ENCODE data around the gene SLX1B.
"Not testable (repeated sequence)": the region's sequence is repeated elsewhere in the genome, so short reads cannot be mapped to it uniquely, and the experiment has no call there.

- TF ChIP-seq CTCF (IDR thresholded peaks at IDR 0.05); SIN3A (IDR thresholded peaks at IDR 0.05; ENCODE audit: borderline replicate concordance, low read depth, low read length); POLR2AphosphoS5 (IDR thresholded peaks at IDR 0.05; ENCODE audit: low read depth, low read length): not testable (repeated sequence)
Measured at GRCh38 chr16:29466904-29467303, 12.6 kb downstream of the SLX1B start.

Measured in SK-N-SH (cell line).